GM20000 (cell line): Measurements from ENCODE around the gene SERPINE1.
A peak's percentile ranks its signal among the peaks of the same experiment; 100 is the strongest.

Source experiments
- DNase-seq: peaks from one replicate; pipeline ENCODE4 v3.0.0; 2012; ENCODE audit warnings: low spot score
- TF ChIP-seq, protein P1 (sequence below): IDR thresholded peaks from 2 replicates; pipeline ENCODE4 v1.5.1; 2012; ENCODE audit warnings: mild to moderate bottlenecking, control low read depth; ENCODE audit errors: extremely low read depth, missing control alignments

SERPINE1 gene

GRCh38 chr7:101137651-101138212 is 10.8 kb downstream of the SERPINE1 start:
- TF ChIP-seq, protein P1, sequence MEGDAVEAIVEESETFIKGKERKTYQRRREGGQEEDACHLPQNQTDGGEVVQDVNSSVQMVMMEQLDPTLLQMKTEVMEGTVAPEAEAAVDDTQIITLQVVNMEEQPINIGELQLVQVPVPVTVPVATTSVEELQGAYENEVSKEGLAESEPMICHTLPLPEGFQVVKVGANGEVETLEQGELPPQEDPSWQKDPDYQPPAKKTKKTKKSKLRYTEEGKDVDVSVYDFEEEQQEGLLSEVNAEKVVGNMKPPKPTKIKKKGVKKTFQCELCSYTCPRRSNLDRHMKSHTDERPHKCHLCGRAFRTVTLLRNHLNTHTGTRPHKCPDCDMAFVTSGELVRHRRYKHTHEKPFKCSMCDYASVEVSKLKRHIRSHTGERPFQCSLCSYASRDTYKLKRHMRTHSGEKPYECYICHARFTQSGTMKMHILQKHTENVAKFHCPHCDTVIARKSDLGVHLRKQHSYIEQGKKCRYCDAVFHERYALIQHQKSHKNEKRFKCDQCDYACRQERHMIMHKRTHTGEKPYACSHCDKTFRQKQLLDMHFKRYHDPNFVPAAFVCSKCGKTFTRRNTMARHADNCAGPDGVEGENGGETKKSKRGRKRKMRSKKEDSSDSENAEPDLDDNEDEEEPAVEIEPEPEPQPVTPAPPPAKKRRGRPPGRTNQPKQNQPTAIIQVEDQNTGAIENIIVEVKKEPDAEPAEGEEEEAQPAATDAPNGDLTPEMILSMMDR, result no peak
- DNase-seq, result no peak

DNA sequence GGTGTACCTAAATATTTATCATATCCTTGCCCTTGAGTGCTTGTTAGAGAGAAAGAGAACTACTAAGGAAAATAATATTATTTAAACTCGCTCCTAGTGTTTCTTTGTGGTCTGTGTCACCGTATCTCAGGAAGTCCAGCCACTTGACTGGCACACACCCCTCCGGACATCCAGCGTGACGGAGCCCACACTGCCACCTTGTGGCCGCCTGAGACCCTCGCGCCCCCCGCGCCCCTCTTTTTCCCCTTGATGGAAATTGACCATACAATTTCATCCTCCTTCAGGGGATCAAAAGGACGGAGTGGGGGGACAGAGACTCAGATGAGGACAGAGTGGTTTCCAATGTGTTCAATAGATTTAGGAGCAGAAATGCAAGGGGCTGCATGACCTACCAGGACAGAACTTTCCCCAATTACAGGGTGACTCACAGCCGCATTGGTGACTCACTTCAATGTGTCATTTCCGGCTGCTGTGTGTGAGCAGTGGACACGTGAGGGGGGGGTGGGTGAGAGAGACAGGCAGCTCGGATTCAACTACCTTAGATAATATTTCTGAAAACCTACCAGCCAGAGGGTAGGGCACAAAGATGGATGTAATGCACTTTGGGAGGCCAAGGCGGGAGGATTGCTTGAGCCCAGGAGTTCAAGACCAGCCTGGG is 11.4 kb downstream of the SERPINE1 start:
- peak; percentile 72 for DNase-seq
- TF ChIP-seq, protein P1, result peak; percentile 29

DNA sequence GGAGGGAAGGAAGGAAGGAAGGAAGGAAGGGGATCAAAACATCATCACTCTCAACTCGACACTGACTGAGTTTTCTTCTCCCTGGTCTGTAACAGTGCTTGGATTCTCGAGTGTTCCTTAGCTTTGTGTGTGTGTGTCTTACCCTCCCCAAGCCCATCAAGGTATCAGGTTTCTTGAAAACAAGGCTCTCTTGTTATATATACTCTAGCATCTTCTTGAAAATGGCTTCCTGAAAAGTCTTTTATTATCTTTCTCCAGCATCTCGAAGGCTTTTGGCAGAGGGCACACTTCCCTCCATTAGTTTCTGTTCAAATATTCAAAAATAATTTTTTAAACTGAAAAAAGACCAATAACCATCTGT is 13.4 kb downstream of the SERPINE1 start:
- DNase-seq, result no peak
- TF ChIP-seq, protein P1, result no peak

DNA sequence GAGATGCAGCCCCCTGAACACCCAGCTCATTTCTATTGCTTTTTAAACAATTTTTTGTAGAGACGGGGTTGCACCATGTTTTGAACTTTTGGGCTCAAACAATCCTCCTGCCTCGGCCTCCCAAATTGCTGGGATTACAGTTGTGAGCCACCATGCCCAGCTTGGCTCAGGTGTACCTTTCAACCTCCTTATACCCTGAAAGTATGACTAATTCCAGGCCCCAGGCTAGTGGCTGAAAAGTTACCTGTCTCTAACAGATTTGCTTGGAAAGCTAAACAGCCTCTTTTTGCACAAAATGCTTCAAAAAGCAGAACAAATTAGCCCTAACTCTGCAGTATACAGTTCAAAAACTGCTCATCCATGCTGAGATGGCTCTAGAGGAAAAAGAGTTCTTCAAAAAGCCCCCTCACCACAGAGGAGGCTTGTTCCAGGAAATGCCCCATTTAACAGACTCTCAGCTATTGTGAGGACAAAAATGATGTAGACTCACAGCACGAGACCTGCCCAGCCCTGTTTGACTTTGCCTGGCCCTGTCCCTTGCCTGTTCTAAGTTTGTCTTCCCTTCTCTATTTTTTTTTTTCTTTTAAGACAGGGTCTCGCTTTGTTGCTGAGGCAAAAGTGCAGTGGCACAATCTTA is 14.0 kb downstream of the SERPINE1 start:
- no peak for DNase-seq
- TF ChIP-seq, protein P1, result no peak

DNA sequence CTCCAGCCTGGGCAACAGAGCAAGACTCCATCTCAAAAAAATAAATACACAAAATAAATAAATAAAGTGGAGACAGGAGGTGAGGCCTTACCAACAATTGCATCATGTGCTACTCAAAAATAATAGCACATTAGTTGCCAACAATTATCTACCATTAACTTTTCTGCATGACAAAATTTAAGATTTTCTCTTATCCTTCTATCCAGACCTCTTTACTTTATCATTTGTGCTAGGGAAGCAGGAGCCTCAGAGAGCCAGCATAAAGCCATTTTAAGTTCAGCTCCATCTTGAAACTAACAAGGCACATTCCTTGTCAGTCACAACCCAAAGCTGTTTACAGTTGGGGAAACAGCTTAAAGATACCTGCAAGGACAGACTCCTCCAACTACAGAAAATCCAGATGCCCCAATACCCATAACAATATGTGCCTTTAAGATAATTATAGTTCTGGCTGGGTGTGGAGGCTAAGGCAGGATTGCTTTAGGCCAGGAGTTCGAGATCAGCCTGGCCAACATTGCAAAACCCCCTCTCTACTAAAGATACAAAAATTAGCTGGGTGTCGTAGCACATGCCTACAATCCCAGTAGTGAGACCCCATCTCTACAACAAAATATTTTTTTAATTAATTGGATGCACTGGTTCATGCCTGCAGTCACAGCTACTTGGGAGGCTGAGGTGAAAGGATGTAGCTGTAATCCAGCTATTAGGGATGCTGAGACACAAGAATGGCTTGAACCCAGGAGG is 25.2 kb downstream of the SERPINE1 start:
- TF ChIP-seq, protein P1, result no peak
- DNase-seq, result no peak

- TF ChIP-seq, protein P1, result no peak
- DNase-seq, result peak; percentile 99
Measured at GRCh38 chr7:101153969-101154692, 27.2 kb downstream of the SERPINE1 start, which contains the start of gene AP1S1. AP1S1 (plus strand) TSS chr7:101154476; CDS start chr7:101154515, 39 bp downstream.
